ENCODE data around the gene ZNF800. TPM values are rescaled to one million over a fixed set of nuclear protein-coding genes. Genes with fewer than 3 reads are reported as not detected.
"Not testable (repeated sequence)": the region's sequence is repeated elsewhere in the genome, so short reads cannot be mapped to it uniquely, and the experiment has no call there.

The ZNF800 gene
- 15.5 and 37.5 TPM in 2 replicates for total RNA-seq (ENCODE audit: low replicate concordance)

DNA sequence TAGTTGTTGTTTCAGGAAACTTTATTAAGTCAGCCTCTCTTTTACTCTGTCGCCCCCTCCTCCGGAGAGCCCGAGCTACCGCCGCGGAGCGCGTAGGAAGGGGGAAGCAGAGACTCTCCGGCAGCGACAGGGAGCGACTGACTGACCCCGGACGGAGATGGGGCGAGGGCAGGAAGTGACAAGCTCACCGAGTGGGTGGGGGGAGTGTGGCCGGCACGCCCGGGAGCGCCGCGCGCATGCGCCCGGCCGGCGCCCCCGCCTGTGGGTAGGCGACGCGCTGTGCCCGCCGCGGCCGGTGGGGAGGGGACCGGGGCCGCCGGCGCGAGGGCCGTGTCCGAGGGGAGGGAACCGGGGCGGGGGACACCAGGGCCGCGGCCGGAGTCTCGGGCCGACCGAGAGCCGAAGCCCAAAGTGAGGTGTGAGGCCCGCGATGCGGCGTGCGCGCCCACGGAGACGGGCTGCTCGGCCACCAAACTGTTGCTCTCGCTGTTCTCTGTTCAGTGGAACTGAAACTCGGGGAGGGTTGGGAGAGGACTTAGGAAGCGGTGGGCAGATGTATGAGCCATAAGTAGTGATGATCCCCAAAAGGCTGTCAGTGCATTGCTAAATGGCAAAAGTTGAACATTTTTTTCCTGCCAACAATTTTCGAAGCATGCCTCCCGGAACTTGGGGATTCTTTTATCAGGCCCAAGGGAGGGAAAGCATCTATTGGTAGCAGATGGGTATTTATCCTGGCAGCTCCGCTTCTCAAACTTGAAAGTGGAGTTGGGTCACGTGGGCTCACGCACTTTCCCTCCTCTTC is at the start of gene ZNF800:
Gene ZNF800, minus strand, starts transcription at position 143 of the 802 bp plus-strand sequence. CDS start 1,151 bp downstream, outside the sequence.
- H3K4me3 ChIP-seq (ENCODE audit: low read depth, low read length) = peak within 1 kb of the TSS; percentile 82
- peak; percentile 79 for DNase-seq (ENCODE audit: low read depth)
- no peak for TF ChIP-seq CTCF (IDR thresholded peaks at IDR 0.05; ENCODE audit: insufficient read depth, low read length)

GRCh38 chr7:127440206-127440605 is 47.7 kb upstream of the ZNF800 start:
- H3K4me3 ChIP-seq (ENCODE audit: low read depth, low read length) = no peak overlapping the region
- TF ChIP-seq CTCF (IDR thresholded peaks at IDR 0.05; ENCODE audit: insufficient read depth, low read length) = no peak
- no peak for DNase-seq (ENCODE audit: low read depth)

DNA sequence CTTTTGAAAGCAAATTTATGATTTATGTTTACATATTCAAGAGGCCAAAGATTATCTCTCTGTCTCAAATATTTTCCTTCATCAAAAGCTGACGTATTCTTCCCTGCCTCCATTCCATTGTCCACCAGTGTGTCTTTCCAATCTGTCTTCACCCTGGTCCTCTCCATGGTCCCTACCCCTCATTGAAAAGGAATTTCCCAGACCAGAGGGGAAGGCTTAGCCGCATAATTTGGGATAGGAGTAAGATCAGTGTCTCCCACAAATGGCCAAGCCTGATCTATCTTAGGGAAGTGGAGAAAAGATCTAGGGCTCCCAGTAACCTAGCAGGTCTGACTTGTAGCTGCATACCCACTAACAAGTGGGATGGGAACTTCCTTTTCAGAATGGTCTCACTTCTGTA is 46.3 kb upstream of the ZNF800 start:
- no peak for TF ChIP-seq CTCF (IDR thresholded peaks at IDR 0.05; ENCODE audit: insufficient read depth, low read length)
- DNase-seq (ENCODE audit: low read depth) = no peak

DNA sequence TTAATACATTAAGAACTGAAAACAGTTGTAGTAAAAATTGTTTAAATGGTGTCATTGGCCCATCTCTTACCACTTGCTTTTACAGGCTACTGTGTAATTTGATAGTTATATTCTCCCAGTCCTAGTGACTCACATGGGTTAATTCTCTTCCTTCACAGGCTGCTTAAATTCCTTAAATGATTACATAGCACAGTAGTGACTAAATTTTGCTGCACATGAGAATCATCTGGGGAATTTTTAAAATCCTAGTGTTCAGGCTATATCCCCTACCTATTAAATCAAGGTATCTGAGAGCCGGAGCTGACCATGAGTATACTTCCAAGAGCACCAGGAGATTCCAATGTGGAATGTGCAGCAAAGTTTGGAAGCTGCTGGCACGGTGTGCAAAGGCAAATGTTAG is 45.3 kb upstream of the ZNF800 start:
- DNase-seq (ENCODE audit: low read depth) = peak; percentile 15
- no peak for TF ChIP-seq CTCF (IDR thresholded peaks at IDR 0.05; ENCODE audit: insufficient read depth, low read length)
- no peak overlapping the region for H3K4me3 ChIP-seq (ENCODE audit: low read depth, low read length)

More for the DNA sequence above, 46.3 kb upstream of the ZNF800 start:
- H3K4me3 ChIP-seq (ENCODE audit: low read depth, low read length) = no peak overlapping the region

- DNase-seq (ENCODE audit: low read depth) = no peak
- no peak for TF ChIP-seq CTCF (IDR thresholded peaks at IDR 0.05; ENCODE audit: insufficient read depth, low read length)
Measured at GRCh38 chr7:127437241-127437640, 44.7 kb upstream of the ZNF800 start.

GRCh38 chr7:127429281-127429680 is 36.8 kb upstream of the ZNF800 start:
- not testable (repeated sequence) for H3K4me3 ChIP-seq (ENCODE audit: low read depth, low read length); DNase-seq (ENCODE audit: low read depth)

More at GRCh38 chr7:127437241-127437640, 44.7 kb upstream of the ZNF800 start:
- H3K4me3 ChIP-seq (ENCODE audit: low read depth, low read length) = no peak overlapping the region

- no peak overlapping the region for H3K4me3 ChIP-seq (ENCODE audit: low read depth, low read length)
- no peak for DNase-seq (ENCODE audit: low read depth)
- no peak for TF ChIP-seq CTCF (IDR thresholded peaks at IDR 0.05; ENCODE audit: insufficient read depth, low read length)
Measured at GRCh38 chr7:127419196-127419595, 26.7 kb upstream of the ZNF800 start.
